ENCODE measurements around the gene RIMKLA. TPM values are rescaled to one million over a fixed set of nuclear protein-coding genes. Genes with fewer than 3 reads are reported as not detected.

The RIMKLA gene
- total and polyA plus RNA-seq, 2 of the 13 experiments (the other 11 are each of a cell fraction or from before 2014, with no cell fraction given) = 2.5 to 3.8 TPM

- no peak for TF ChIP-seq ZNF382 (CRISPR knock-in tag; IDR thresholded peaks at IDR 0.05; ENCODE audit: borderline replicate concordance)
- no peak for TF ChIP-seq ZMAT3 (CRISPR knock-in tag; conservative IDR thresholded peaks at IDR 0.05)
- TF ChIP-seq BCL6 (CRISPR knock-in tag; IDR thresholded peaks at IDR 0.05) = no peak
- TF ChIP-seq CHD4 (IDR thresholded peaks at IDR 0.05; ENCODE audit: borderline replicate concordance, low read length) = no peak
- no peak for TF ChIP-seq TAF1 (CRISPR knock-in tag; IDR thresholded peaks at IDR 0.05)
- TF ChIP-seq CBFB (CRISPR knock-in tag; IDR thresholded peaks at IDR 0.05) = no peak
- TF ChIP-seq, protein P1, sequence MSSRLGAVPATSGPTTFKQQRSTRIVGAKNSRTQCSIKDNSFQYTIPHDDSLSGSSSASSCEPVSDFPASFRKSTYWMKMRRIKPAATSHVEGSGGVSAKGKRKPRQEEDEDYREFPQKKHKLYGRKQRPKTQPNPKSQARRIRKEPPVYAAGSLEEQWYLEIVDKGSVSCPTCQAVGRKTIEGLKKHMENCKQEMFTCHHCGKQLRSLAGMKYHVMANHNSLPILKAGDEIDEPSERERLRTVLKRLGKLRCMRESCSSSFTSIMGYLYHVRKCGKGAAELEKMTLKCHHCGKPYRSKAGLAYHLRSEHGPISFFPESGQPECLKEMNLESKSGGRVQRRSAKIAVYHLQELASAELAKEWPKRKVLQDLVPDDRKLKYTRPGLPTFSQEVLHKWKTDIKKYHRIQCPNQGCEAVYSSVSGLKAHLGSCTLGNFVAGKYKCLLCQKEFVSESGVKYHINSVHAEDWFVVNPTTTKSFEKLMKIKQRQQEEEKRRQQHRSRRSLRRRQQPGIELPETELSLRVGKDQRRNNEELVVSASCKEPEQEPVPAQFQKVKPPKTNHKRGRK (CRISPR knock-in tag; IDR thresholded peaks at IDR 0.05) = no peak
- TF ChIP-seq, protein P2, sequence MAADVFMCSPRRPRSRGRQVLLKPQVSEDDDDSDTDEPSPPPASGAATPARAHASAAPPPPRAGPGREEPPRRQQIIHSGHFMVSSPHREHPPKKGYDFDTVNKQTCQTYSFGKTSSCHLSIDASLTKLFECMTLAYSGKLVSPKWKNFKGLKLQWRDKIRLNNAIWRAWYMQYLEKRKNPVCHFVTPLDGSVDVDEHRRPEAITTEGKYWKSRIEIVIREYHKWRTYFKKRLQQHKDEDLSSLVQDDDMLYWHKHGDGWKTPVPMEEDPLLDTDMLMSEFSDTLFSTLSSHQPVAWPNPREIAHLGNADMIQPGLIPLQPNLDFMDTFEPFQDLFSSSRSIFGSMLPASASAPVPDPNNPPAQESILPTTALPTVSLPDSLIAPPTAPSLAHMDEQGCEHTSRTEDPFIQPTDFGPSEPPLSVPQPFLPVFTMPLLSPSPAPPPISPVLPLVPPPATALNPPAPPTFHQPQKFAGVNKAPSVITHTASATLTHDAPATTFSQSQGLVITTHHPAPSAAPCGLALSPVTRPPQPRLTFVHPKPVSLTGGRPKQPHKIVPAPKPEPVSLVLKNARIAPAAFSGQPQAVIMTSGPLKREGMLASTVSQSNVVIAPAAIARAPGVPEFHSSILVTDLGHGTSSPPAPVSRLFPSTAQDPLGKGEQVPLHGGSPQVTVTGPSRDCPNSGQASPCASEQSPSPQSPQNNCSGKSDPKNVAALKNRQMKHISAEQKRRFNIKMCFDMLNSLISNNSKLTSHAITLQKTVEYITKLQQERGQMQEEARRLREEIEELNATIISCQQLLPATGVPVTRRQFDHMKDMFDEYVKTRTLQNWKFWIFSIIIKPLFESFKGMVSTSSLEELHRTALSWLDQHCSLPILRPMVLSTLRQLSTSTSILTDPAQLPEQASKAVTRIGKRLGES (CRISPR knock-in tag; IDR thresholded peaks at IDR 0.05; ENCODE audit: borderline replicate concordance) = no peak
- no peak for TF ChIP-seq DBP (CRISPR knock-in tag; IDR thresholded peaks at IDR 0.05; ENCODE audit: not compliant biosample characterization)
- no peak for TF ChIP-seq ZNF674 (CRISPR knock-in tag; IDR thresholded peaks at IDR 0.05; ENCODE audit: low read depth)
- TF ChIP-seq ETV5 (CRISPR knock-in tag; IDR thresholded peaks at IDR 0.05; ENCODE audit: borderline replicate concordance) = peak; percentile 84
- no peak for TF ChIP-seq NFIB (CRISPR knock-in tag; IDR thresholded peaks at IDR 0.05; ENCODE audit: borderline replicate concordance)
- TF ChIP-seq, protein P3, sequence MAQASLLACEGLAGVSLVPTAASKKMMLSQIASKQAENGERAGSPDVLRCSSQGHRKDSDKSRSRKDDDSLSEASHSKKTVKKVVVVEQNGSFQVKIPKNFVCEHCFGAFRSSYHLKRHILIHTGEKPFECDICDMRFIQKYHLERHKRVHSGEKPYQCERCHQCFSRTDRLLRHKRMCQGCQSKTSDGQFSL (CRISPR knock-in tag; IDR thresholded peaks at IDR 0.05) = no peak
- TF ChIP-seq REL (CRISPR knock-in tag; conservative IDR thresholded peaks at IDR 0.05) = no peak
- no peak for TF ChIP-seq ZNF280D (CRISPR knock-in tag; IDR thresholded peaks at IDR 0.05)
- TF ChIP-seq SP140L (CRISPR knock-in tag; IDR thresholded peaks at IDR 0.05; ENCODE audit: borderline replicate concordance) = no peak
- no peak for TF ChIP-seq ZNF34 (CRISPR knock-in tag; IDR thresholded peaks at IDR 0.05; ENCODE audit: borderline replicate concordance)
- TF ChIP-seq ZNF552 (CRISPR knock-in tag; IDR thresholded peaks at IDR 0.05; ENCODE audit: borderline replicate concordance) = peak; percentile 56; the same call in 1 of the 2 replicates
Measured at GRCh38 chr1:42380586-42381279, at the start of gene RIMKLA (continued).

Measured in HepG2 (cell line).